HG03521 (cell line): ENCODE measurements around the gene STEAP3.

ENCODE experiments used
- ATAC-seq: cut with Tn5 transposase; IDR thresholded peaks from one replicate; pipeline ENCODE4 v1.9.1; 2021; ENCODE audit warnings: mild to moderate bottlenecking, moderate library complexity; ENCODE audit not compliant: unreplicated experiment

STEAP3 gene

DNA sequence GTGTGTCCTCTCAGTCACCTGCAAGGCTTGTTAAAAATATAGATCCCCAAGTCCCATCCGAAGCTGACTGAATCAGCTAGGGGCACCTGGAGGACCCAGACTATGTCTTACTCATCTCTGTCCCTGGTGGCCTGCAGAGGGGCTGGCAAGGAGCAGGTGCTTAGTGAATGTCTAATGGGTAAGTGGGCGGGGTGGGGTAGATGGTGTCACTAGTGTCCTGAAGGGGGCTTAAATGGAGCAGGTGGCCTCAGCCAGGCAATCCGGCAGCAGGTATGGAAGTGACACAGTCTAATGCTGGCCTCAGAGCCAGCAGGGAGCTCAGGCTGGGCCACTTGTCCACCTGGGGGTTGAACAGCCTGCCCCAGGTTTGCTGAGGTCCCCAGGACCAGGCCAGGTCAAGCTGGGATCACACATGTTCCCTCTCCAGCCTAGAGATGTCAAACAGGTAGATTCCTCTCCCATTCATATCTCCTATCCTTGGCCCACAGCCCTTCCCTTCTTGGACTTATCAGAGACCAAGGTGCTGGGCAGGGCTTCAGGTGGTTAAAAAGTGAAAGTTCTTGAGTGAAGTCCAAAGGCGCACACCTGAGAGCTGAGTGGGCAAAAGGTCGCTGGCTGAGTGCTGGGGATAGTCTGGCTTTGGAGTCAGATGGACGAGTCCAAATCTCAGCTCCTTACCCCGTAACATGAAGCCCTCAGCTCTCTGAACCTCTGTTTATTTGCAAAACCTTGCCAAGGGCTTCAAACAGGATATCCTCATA lies 1.7 kb downstream of the STEAP3 start:
- ATAC-seq: no peak

DNA sequence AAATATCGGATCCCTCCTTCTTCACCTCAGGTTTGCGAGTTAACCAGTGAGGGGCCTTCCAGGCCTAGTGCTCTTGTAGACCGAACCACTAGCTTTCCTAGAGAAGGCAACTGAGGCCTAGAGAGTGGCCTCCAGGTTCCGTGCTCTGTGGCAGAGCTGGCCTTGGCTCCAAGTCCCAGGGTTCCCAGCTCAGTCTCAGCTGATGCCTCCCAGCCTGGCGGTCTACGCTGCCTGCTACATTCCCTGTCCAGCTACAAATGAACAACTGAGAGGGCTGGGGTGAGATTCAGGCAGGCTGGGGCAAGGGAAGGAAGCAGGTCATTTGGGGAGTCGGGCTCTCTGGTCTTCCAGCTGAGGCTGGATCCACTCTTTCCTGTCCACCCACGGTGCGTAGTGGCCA lies 2.3 kb downstream of the STEAP3 start:
- no peak for ATAC-seq

DNA sequence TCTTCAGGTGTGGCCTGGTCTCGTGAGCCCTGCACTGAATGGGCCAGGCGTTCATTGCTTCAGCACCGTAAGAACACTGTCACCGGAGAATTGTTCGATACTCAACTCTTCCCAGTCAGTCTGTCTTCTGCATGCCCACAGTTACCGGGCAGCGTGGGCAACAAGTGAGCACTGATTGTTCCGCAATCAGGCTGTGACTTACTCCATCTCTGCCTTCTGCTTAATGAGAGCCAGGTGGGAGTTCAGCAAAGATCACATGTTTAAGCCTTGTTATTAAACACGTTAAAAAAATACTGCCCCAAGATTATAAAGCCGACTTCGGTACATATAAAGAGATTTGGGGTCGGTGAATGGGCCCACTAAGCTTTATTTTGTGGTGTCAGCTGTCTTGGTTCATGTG lies 3.7 kb downstream of the STEAP3 start:
- ATAC-seq: no peak

DNA sequence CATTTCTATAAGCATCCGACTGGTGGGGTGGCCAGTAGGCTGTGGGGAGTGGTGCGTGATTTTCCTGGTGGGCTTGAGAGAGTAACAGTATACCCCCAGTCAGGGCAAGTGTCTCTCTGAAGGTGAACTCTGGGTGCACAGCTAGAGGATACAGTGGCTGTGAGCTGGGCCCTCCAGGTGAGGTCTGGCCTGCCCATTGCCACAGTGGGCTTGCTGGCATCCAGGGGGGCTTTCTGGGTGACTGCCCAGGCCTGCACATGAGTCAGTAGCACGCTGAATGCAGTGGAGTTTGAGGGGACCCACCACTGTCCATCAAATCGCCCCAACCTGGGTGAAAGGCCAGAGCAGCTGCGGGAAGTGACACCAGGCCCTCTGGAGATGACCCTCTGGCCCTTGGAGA lies 4.5 kb downstream of the STEAP3 start:
- no peak for ATAC-seq

DNA sequence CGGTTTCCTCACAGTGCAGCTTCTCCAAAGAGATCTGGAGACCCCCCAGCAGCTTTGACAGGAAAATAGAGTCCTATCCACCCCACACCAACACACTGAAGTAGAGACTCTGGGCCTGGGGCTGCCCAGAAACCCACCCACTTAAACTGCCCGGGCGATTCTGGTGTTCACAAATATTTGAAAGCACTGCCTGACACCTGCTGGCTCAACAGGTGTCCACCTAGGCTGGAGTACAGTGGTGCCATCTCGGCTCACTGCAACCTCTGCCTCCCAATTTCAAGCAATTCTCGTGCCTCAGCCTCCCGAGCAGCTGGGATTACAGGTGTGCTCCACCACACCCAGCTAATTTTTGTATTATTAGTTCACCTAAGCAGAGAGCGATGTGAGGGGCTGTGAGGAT lies 5.3 kb downstream of the STEAP3 start:
- ATAC-seq: no peak

DNA sequence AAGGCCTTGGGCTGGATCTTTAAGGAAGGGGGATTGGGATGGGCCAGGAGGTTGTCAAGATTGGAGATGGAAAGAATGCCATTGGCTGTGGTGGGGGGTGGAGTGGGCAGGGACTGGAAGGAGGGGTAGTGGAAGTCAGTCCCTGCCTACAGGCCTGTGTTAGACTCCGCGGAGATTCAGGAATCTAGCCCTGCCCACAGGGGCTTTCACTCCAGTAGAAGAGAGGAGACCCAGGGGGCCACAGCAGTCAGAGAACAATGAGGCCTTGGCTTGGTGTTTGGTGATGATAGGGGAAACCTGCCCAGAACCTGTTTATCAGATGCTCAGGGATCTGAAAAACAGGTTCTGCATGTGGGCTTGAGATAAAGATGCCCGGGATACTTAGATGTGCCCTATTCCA lies 6.1 kb downstream of the STEAP3 start:
- no peak for ATAC-seq

DNA sequence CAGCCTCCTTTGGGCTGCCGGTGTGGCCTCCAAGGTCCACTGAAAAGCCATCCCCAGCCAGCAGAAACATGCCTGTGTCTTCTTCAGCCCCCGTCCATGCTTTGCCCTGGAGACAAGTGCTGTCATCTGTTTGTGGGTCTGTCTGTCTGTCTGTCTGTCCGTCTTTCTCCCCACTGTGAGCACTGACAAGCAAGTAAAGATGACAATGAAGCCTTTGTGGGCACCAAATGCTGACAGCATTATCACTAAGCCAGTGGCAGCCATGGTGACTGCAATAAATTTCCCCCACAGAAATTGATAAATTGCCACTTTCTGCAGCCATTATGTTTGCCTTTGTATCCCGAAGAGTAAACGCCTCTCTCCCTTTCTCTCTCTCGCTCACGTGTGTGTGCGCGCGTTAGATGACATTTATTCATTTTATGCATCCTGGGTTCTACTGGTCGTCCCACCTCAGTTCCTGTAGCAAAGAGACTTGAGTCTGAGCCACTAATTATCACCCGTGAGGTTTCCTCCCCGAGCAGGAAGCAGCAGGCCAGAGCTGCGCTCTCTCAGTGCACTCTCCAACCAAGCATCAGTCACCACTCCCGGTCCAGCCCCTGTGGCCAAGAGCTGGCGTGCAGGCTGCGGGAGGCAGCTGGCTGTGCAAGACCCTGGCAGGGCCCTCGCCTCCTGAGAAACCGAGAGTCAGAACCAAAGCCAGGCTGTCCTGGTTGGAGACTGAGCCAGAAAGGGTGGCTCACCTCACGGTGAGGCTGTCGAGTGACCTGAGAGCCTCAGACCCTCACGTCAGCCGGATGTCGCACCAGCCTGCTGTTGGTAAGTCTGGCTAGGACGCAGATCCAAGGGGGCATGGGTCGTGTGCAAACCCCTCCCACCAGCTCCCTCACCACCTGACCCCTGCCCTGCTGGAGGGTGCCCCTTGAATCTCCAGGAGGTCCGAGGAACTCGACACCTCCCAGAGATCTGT lies 6.9 kb downstream of the STEAP3 start:
- ATAC-seq: no peak

DNA sequence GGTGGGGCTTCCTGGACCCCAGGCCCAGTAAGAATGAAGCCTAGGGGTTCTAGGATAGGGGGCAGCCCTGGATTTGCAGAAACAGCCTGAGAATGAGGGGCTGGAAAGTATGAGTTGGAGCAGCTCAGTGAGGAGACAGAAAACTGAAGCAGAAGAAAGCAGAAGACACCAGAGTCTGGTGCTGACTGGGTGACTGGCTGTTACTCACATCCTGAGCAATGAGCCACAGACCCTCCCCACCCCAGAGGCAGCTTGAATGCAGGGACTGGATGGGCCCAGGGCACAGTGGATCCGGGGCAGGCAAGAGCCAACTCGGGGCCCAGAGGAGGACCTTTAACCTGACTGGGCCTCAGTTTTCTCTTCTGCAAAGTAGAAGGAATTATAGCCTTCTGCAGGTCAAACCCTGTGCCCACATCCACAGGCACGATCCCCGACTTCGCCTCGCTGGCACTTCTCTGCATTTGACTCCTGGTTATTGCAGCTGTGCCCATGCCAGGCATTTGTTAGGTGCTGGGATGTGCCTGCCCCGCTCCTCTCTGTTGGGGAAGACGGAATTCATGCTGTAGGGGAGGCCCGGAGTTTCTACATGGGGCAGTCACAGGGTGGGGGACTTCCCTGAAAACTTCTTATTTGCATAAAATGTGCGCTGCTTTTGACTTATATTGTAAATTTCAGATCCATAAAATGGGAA lies 8.5 kb downstream of the STEAP3 start:
- ATAC-seq: no peak

DNA sequence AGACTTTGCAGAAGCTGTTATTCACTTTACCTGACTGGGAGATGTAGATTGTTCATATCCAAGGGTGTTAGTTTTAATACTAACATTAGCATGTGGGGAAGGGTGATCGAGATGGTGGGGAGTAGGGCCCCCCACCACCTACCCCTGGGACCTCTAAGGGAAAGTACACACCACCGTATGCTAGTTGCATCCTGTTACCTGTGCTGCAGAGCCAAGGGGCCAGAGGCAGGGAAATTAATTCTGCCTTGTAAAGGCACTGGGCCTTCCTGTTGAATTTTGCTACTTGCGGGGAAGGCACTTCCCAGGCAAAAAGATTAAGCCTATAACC lies 9.0 kb downstream of the STEAP3 start:
- no peak for ATAC-seq

DNA sequence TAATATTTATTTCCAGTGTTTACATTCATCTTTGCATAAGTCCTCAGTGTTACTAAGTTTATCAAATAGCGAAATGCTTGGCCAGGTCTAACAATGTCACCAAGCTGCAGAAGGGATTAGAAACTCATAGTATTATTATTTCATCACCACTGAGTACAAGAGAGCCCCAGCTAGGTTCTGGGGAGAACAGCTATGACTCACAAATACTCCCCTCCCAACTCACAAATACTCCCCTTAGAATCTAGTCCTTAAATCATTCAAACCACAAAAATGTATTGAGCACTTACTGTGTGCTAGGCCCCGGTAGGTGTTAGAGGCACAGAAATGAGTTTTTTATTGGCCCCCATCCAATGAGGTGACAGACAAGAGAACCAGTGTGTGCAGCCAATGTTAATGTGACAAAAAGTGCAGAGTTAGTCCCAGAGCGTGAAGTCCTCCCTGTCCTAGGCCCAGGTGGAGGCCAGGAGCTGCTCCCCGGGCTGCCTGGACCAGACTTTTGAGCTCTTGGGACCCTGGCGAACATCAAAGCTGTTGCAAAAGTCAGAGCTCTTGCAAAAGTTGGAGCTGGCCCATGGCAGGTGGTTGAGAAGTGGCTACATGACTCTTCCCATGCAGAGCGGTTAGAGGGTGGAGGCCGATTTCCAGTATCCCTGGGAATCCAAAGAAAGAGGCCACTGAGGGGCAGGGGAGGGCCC lies 9.8 kb downstream of the STEAP3 start:
- peak; percentile 60 for ATAC-seq

DNA sequence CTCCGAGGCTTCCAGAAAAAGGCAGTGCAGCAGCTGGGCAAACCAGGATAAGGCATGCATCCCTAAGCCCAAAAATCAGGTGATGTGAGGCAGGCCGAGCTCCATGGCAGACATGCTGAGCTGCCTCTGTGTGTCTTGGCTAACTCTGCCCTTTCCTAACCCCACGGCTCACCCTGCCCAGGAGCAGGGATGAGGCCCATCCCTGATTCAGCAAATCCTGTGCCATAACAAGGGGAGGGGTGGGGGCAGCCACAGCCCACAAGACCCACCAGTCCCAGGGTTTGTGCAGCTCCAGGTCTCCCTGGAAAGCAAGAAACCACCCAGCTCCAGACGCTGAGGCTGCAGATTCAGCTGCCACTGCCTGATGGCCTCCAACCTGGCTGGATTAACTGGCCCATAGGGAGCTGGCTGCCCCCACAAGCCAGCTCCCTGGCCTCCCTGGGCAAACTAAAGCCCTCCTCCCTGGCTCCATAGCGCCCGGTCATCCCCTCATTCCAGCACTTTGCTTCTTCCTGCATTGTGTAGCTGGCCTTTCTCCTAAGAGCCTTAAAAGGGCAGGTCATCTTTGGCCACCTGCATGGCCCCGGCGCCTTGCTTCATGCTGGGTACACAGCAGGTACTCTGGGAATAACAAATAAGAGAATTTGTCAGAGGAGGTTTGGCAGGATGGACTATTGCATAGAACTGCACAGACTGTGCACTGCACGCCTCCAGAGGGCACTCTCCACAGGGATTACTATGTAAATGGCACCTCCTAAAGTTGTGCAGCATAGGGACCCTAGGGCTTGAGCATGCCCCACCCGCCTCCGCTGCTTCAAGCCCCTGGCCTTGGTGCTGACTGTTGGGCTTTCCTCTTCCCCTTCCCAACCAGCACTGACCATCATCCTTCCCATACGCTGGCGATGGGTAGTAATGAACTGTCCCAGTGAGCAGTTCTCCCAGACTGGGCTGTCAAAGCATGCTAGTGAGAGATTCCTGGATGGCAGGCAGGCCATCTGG lies 10.7 kb downstream of the STEAP3 start:
- no peak for ATAC-seq

DNA sequence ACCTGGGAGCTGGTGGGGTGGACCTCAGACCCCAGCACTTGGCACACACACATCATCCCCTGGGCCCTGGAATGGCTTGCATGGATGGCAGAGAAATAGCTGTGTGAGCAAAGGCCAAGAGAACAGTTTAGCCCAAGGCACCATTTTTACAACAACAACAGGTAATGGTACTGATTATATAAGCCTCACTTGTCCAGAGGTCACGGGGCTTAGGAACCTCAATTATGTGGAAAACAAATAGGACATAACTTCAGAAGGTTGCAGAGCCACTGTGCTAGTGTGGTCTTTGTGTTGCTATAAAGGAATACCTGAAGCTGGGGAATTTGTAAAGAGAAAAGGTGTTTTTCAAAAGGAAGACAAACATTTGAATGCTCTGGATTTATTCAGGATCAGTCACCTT lies 13.2 kb downstream of the STEAP3 start:
- no peak for ATAC-seq

DNA sequence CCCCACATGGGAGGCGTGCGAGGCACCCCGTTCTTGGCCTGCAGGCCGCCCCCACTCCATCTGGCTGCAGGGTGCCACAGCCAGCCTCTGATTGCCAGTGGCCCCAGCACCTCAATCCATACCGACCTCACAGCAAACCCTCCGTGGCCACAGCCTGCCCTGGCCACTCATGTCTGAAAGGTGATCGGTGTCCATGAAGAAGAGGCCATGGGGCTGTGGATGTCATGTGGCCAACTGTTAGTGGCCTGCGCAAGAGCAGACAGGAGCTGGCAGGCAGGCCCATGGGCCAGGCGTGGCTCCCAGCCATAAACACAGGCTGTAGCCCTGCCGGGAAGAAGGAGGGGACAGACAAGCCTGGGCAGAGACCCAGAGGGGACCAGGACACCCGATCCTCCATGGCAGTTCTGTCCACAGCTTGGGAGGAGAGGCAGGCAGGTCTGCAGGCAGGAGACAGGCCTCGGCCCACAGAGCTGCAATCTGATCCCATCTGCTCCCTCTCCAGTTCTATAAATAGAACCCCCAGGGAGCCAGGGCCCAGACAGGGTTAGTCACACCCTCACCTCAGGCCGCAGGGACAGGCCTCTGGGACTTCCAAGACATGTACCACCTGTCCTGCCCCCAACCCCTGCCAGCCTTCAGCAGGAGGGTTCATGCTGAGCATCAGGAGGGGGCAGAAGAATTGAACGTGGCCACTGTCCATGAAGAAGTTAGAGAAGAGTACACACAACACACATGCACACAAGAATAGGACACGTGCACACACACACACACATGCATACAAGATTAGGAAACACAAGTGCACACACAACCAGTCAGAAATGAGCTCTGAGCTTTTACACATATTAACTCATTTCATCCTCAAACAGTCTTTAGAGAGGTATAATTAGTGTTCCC lies 16.9 kb downstream of the STEAP3 start:
- ATAC-seq: no peak

DNA sequence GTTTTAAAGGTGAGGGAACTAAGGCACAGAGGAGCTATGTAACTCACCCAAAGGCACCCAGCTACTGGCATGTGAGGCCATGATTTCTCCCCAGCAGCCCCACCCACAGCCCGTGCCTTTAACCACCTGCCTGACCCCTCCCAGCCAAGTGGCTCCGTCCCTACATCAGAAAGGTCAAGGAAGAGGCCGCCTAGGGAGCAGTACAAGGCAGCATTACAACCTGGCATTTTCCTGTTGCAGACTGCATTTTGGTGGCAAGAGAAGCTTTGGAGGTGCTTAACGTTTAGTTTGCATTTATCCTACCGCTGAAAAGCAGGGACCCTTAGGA lies 17.5 kb downstream of the STEAP3 start:
- no peak for ATAC-seq

DNA sequence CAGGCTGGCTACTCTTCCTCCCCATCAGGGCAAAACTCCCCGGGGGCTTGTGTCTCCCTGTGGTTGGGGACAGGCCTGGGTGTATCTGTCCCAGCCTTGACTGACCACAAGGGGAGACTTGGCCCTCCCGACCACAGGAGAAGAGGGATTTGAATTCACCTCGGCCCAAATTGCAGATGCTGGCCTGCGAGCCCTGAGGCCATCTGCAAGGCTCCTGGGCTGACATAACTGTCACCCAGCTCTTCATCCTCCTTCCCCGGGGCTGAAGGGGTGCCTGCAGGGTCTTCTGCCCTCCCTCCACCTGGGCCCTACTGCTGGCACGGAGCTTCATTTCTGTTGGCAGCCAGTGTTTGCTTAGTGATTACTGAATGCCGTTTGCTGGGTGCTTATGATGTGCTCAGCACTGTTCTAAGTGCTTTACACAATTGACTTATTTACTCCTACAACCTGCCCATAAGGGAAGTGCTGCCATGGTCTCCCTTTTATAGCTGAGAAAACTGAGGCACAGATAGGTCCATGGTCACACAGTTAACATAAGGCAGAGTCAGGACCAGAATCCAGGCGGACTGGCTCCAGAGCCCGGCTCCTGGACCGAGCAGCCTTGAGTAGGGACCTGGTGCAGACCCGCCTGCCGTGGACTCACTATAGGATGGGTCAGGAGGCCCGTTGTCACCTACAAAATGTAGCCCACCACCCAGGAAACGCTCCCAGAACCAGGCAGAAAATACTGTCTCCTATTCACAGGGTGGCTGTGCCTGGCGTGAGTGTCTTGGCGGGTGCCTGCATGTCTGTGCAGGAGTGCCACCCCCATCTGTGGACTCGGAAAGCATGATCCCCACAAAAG lies 18.9 kb downstream of the STEAP3 start:
- ATAC-seq: no peak

DNA sequence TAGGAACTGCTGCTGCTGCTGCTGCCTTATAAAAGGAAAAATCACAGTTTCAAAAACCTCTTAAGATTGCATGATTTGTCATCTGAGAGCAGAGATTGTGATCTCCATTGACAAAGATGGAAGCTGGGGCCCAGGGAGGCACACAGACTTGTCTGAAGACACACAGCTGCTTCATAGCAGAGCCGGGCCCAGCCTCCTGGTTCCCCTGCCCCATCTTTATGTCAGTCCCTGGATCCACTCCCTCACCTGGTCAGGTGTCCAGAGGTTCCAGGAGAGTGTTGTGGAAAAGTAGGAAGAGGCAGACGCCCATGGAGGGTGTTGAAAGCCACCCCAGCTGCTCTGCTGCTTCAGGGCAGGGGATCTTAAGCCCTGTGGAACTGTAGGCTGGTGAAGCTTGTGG lies 20.0 kb downstream of the STEAP3 start:
- ATAC-seq: no peak

DNA sequence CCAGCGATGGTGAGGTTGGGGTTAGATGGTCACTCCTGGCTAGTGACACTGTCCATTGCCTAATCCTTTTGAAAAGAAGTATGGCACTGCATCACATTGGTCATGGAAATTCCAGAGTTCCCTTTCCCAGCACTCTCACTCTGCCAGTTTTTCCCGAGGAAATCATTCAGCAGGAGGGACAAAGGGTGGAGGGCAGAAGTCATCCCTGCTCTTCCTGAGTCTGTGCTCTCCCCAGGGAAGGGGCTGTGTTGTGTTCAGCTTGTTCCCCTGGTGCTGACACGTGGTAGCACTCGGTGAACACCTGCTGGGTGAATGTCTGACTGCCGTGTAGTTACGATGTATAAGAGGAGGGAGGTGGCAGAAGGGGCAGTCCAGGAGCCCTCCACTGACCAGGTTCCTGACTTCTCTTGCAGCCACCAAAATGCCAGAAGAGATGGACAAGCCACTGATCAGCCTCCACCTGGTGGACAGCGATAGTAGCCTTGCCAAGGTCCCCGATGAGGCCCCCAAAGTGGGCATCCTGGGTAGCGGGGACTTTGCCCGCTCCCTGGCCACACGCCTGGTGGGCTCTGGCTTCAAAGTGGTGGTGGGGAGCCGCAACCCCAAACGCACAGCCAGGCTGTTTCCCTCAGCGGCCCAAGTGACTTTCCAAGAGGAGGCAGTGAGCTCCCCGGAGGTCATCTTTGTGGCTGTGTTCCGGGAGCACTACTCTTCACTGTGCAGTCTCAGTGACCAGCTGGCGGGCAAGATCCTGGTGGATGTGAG lies 21.6 kb downstream of the STEAP3 start:
- ATAC-seq: no peak
